ENCODE measurements around the gene CALD1.

The CALD1 gene

DNA sequence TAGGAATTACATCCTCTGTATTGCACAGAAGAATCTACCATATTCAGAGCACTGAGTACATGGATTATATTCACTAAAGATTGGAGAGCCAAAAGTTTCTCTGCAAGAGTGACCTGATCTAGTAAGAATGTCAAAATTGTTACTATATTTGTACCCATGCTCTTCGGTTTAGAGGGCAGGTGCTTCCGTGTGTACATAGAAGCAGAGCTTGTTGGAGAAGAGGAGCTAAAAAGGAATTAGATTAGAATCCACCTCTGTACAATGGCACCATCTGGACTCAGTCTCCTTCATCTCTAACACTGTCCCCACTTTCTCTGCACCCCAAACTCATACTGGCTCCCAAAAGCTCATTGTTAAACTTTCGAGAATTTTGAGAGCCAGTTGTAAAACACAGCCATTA is 8.3 kb downstream of the CALD1 start:
- DNase-seq: no peak

DNA sequence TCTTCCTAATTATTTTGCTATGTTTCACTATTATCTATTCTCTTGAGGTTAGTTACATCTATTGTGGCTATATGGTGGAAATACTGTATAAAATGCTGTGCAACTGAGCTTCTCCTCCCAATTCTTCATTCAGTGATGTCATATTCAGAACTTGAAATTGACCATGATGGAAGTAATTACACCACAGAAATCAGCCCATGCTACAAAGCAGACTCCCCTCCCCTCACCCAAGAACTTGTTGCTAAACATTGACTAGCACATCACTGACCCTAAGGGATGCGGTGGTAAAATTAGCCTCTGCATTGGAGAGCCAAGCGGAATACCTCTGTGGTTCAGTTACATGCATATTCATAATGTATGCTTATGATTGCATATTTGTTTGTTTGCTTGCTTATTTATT is 8.8 kb downstream of the CALD1 start:
- DNase-seq: no peak

DNA sequence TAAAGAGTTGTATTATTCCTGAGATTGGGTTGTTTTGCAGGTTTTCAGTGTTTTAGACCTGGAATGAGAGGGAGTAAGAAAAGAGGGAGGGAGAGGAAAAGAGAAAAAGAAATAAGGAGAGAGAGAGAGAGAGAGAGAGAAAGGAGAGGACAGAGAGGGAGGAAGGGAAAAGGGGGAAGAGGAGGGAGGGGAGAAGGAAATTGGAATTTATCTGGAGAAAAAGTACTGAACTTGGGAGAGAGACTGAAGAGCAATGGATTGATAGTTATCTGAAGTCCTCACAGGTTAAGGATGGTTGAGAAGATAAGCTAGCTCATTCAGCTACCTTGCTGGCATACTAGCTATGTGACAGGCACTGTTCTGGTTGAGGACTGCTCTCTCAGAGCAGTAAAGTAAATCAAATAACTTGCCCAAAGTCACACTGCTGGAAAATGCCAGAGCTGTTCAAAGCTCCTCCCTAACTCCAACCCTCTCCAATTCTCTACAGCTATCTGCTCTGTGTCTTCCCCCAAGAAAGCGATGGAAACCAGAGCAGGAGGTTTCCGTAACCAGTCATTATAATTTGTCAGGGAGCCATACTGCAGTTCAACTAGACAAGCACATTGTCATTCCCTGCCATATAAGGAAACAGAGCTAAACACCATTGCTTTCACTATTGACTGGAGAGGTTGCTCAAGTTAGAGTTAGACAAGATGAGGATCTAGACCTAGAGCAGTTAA is 10.7 kb downstream of the CALD1 start:
- DNase-seq: peak; percentile 87

DNA sequence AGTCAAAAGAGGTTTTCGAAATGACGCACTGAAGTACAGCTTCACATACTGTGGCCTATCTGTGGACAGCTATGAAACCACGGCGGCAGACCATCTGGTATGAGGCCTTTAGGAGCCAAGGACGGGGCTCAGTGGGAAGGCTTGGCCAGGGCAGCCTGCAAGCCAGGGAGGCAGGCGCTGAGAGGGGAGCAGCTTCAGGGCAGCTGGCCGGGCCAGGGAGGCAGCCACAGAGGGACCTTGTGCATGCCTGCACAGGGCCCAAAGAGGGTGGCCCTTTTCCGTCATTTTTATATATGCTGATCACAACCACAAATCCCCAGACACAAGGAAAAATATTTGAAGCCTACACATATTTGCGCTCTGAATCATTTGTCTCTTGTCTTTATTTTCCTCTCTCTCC is 13.5 kb downstream of the CALD1 start:
- DNase-seq: peak; percentile 97

DNA sequence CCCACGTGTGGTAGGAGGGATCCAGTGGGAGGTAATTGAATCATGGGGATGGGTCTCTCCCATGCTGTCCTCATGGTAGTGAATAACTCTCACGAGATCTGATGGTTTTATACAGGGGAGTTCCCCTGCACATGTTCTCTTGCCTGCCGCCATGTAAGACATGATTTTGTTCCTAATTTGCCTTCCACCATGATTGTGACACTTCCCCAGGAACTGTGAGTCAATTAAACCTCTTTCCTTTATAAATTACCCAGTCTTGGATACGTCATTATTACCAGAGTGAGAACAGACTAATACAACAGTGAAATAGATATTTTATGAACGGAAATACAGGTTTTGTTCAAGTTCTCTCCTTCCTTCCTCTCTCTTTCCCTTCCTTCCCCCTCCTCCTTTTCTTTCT is 15.8 kb downstream of the CALD1 start:
- DNase-seq: no peak

DNA sequence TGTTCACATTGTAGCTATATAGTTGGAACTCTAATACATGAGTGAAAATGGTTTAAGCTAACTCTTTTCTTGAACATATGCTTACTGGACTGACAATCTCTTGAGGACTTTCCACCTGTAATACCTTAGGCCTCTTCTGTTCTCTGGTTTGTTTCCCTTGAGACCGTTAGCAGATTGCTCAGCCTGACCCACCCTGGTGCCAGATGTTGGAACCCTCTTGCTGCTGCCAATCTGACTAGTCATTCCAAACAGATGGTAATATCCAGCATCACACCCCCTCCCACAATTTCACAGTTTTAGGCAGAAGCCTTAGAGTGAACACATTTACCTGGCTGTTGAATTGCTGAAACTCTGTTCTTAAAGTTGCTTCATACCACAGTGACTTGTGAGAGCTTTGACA is 18.7 kb downstream of the CALD1 start:
- DNase-seq: no peak

DNA sequence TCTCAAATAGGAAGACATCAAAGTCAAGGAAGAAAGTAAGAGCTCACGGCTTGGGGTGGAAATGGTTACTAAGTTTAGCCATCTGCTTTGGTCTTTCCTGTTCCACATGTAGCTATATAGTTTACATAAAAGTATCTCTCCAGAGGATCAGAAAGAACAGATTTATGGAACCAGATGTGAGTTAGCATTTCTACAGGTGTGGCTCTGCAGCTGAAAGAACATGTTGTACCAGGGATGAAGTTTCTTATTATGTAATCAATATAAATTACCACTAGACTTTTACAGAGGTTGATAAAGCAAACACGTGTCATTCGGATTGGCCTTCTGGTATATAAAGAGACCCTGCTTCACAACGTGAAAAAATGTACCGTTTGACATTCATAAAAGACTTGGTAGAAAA is 19.9 kb downstream of the CALD1 start:
- DNase-seq: no peak

DNA sequence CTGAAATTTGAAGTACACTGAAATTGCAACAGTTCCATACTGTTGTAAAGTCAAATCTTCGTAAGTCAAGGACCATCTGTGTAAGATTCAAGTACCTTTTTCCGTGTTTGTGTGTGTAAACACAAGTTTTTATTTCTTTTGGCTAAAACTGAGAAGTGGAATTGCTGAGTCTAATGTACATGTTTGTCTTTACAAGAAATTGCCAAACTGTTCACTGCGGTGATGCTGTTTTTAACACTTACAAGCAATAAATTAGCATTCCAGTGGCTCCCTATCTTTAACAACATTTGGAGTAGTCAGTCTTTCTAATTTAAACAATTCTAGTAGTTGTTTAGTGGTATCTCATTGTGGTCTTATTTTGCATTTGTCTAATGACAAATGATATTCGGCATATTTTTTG is 23.3 kb downstream of the CALD1 start:
- no peak for DNase-seq

DNA sequence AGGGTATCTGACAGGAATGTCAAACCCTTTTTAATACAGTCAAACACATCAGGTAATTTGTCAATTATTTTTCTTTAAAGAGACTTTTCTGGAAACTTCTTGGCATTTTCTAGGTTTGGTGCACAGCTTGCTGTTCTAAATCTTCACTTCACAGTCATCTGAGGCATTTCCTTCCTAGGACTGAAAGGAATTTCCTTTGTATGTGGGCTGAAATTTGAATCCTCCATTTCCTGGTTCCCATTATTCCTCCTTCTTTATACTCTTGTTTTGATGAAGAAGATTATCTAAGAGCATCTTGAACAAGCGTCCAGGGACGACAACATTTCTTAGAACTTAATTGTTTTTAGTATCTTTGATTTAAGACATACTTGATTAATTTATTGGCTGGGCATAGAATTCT is 24.9 kb downstream of the CALD1 start:
- DNase-seq: peak; percentile 65

DNA sequence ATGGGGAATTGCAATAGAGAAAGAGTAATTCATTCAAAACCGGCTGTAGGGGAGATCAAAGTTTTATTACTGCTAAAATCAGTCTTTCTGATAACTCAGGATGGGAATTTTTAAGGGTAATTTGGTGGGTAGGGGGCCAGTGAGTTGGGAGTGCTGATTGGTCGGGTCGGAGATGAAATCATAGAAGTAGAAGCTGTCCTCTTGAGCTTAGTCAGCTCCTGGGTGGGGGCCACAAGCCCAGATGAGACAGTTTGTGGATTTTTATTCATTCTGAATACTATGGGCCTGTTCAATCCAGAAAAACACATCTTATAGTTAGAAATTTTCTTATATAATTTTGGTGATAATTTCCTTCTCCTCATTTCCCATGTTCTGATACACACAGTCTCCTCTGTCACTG is 25.4 kb downstream of the CALD1 start:
- no peak for DNase-seq

DNA sequence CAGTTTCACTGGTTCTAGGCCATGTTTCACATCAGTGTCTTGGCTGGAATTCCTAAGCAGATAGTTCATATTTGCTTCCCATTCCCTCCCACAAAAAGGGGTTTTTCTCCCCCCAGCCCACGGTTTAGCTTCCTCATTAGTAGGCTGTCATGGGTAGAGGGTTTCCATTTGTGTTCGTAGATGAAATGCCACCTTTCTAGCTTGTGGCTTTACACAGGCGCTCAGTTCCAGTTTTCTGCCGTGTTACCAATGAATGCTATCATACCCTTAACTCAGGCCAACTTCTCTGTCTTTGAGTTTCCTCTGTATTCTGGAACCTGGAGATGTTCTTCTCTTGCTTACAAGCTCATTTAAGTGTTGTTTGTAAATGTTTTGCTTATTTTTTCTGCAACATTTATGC is 26.8 kb downstream of the CALD1 start:
- DNase-seq: no peak

DNA sequence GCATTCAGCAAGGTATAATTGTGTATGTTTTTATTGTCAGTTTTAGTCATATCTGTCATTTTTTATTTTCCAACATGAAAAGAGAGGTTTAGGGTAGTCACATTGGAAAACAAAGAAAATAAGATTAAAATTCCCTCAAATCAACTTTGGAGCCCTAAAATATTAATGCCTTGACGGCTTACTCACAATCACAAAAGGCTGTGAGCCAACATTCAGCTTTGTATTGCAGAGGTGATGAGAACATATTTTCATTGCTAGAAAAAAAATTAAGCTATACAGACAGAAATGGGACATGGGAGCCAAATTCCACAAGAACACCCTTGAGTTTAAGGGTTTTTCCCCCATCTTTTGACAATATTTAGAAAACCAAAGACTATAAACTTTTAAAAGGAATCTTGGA is 30.2 kb downstream of the CALD1 start:
- no peak for DNase-seq

DNA sequence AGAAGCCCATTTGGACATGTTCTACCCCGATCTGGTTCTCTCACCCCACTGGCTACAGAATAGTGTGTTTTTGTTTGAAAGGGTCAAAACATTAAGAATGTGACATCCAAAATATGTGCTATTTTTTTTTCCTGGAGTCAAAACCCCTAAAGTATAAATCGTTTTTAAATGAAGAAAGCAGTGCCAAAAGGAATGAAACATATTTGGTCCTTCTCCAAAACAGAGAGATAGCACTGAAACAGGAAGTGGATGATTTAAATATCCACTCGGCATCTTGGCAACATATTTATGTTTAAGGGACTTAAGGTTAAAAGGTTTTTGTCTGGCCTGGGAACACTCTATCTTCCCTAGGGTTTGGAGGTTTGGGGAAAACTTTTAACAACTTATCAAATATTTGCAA is 32.3 kb downstream of the CALD1 start:
- peak; percentile 62 for DNase-seq

DNA sequence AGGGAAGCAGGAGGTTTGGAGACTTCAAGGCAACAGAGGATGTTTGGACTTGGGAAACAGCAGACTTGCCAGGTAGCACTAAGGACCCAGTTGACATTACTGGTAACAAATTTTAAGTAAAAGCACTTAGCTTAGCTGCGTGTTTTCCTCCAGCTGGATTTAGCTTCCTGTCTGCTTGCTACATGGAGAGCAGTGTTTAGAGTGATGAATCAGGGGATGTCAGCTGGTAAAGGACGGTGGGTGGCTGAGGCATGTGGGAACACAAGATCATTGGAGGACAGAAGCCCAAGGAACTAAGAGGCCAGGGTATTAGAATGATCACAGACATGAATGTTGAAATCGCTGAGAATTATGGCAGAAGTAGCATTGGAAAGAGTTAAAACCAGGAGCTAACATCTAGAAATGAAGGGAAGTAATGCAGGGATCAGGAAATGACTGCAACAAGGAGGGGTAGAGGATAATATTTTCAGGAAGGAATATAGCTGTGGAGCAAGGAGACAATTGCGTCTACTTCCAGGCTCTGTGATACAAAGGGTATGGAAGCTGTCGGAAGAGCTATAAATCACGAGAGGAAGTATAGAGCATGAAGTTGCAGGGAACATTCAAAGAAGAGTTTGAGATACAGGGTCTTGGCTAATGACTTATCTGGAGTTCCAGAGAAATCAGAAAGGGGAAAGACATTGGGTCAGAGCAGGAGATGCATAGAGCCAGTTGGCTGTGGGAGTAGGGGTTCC is 34.4 kb downstream of the CALD1 start:
- peak; percentile 47 for DNase-seq

DNA sequence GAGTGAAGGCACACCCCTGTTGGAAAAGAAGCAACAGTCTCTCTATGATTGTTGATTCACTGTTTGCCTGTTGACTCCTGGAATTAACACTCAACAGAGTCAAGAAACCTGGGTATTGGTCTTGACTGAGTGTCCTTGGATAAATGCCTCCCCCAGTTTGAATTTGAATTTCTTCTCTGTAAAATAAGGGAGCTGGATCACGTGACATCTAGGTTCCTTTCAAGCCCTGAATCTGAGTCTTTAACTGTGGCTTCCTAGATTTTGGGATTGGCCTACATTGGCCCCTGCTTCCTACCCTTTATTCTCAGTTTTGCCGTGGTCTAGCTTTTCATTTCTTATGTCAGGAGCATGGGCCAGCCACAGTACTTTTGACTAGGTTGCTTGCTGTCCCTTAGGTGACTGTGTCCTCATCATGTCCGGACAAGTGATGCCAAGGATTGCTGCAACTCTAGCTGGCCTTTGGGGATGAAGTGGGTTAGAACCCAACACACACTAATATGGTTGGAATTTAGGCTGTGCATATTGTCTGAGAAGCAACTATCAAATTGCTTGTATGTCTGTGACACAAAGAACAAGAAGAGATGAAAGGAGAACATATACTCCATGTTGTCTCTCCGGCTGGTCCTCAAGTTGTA is 35.4 kb downstream of the CALD1 start:
- no peak for DNase-seq

DNA sequence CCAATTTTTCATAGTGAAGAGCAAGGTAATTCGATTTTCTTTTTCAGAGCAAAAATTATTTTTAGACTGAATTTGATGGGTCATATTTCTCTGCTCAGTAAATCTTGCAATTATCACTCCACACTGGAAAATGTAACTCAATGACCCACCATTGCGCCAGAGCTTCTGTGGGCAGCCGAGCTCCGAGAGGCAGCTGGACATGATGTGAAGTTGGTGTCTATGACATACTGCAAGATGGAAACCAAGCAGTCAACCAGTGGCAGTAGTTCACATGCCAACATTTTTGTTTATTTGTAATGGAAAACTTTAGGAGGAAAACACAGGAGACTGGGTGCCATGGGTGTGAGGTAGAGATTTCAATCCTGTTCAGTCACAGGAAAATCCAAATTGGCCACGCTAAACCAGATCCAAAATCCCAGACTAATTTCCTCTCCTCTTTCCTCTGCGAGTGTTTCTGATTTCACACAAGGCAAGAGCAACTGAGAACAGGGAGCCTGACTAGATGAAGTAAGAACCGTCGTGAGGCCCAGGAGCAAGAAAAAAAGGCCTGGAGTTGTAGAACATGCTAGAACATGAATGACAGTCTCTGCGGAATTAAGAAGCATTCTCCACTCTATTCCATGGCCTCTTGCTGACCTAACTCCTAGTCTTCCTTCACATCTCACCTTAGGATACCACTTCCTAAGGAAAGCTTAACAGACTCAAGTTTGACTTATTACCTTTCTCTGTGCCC is 39.3 kb downstream of the CALD1 start:
- DNase-seq: no peak

DNA sequence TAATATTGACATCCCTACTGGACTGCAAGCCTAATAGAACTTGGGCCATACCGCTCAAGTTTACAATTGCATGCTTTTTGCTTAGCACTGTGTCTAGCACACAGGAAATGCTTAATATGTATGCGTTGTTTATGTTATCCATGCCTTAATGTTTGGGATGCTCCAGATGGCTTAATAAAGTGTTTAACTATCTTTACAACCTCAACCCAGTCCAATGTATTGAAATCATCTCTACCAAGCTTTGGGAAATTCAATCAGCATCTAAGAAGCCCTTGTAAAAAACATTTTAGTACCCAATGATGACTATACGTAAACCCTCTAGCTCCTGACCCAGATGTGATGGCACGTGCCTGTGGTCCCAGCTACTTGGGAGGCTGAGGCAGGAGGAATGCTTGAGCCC is 40.0 kb downstream of the CALD1 start:
- DNase-seq: no peak

DNA sequence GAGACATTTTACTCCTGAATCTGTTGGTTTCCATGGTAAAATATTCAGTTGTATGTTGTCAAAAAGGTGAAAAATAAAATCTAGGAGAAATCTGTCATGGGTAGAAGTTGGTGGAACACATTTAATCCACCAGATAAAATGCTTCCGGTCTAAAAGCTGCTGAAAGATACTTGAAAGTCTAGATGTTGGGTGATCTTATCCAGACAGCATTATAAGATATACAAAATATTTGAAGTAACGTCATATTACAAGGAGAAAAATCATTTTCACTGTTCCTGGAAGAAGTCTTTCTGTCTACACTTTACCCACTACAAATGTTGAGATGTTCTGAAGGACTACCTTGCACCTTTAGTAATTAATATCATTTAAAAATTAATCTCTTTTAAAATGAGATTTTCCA is 40.9 kb downstream of the CALD1 start:
- DNase-seq: no peak

DNA sequence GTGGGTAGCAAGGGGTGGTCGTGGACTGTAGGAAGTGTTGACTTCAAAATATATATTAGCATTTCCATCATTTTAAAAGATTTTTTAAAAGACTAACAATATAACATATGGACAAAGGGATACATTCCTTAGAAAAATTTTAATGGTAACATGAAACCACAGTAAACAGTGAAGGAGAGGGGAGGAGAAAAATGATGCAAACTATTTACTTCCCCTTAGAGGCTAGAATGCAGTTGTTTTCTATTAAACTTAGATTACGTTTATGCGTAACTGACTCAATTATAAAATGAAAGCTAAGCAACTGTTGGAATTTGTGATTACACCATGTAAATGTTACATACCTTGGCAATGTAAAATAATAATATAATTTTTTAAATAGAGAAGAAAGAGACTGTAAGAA is 41.3 kb downstream of the CALD1 start:
- DNase-seq: no peak

DNA sequence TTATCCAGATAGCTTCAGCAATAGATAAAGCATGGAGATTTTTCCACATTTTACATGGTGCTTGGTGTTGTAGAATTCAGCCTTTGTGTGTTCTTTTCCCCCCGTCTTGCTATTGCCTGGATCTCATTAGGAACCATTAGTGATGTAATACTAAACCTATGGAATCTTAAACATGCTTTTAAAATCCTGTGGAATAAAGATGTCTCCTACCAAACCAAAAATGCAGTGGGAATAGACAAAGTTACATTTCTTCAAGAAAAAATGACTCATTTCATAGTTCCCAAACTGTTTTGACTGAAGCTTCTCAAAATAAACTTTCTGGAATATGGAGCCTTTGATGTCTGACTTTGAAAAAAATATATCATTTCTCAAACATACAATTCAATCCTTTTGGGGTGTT is 44.0 kb downstream of the CALD1 start:
- peak; percentile 96 for DNase-seq

DNA sequence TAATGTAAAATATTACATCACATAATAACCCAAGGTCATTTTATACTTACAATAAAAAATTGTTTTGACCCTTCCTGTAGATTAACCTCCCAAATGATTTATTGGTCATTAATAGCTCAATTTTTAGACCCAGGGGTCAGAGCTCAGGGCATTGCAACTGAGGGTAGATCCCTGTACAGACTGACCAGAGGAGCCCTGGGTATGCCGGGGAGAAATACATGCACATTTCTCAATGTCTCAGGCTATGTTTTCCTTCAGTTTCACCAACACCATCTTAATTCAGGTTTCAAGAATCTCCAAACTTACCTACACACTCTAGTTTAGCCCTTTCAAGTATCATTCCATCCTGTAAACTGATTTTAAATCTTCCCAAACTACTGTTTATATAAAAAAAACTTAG is 46.2 kb downstream of the CALD1 start:
- DNase-seq: no peak

DNA sequence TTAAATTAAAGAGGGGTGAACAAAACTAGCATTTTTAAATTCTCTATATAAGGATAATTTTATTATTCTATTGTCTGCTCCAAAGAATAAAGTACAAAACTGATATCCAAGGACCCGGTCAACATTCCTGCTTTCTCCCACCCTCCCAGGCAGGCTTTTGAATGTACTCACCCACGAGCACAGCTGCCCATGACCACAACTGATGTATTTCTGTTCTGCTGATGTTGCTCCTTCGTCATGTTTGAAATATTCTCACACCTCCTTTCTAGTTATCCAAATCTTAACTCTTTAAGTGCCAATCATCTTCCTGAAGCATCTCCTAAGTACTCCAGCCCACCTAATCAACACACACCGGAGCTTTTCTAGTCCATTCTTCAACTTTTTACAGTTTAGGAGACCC is 46.7 kb downstream of the CALD1 start:
- peak; percentile 84 for DNase-seq

DNA sequence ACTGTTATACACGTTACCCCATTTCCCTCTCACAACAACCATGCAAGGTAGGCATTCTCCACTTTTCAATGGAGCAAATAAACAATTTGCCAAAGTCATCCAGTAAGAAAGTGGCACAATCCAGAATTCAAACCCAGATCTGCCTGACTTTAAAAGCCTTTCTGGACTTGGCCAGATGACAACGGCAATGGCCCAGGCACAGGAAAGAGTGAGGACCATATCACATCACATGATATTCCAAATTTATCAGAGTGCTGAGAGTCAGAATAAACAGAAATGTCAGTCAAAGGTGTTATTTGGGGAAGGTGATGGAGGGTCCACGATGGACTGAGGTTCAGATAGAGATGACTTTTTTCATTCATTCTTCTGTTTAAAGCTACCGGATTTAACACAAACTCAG is 48.0 kb downstream of the CALD1 start:
- no peak for DNase-seq

Measured in fibroblast of skin of scalp (primary cell).